Ishikawa (cell line): ENCODE data around the gene NBEAL2.

Experiments
- CEBPB ChIP-seq: IDR thresholded peaks from 2 replicates; pipeline ENCODE4 v1.6.1; 2012
- CREB1 ChIP-seq: IDR thresholded peaks from 2 replicates; pipeline ENCODE4 v1.6.1; 2012; ENCODE audit warnings: low read depth
- EGR1 ChIP-seq: IDR thresholded peaks from 2 replicates; pipeline ENCODE4 v1.6.1; 2012
- EP300 ChIP-seq: IDR thresholded peaks from 2 replicates; pipeline ENCODE4 v1.6.1; 2012; ENCODE audit warnings: borderline replicate concordance
- FOXM1 ChIP-seq: IDR thresholded peaks from 2 replicates; pipeline ENCODE4 v1.6.1; 2012; ENCODE audit warnings: low read depth, borderline replicate concordance
- MAX ChIP-seq: IDR thresholded peaks from 2 replicates; pipeline ENCODE4 v1.6.1; 2012
- NFIC ChIP-seq: IDR thresholded peaks from 2 replicates; pipeline ENCODE4 v1.6.1; 2012
- RAD21 ChIP-seq: IDR thresholded peaks from 2 replicates; pipeline ENCODE4 v1.6.1; 2012; ENCODE audit warnings: low read depth
- TAF1 ChIP-seq: IDR thresholded peaks from 2 replicates; pipeline ENCODE4 v1.6.1; 2012; ENCODE audit warnings: low read depth, mild to moderate bottlenecking
- TCF12 ChIP-seq: IDR thresholded peaks from 2 replicates; pipeline ENCODE4 v1.6.1; 2012; ENCODE audit warnings: low read depth
- TEAD4 ChIP-seq: IDR thresholded peaks from 2 replicates; pipeline ENCODE4 v1.6.1; 2012
- USF1 ChIP-seq: IDR thresholded peaks from 2 replicates; pipeline ENCODE4 v1.6.1; 2012
- YY1 ChIP-seq: IDR thresholded peaks from 2 replicates; pipeline ENCODE4 v1.6.1; 2012; ENCODE audit warnings: low read depth
- ZBTB7A ChIP-seq: IDR thresholded peaks from 2 replicates; pipeline ENCODE4 v1.6.1; 2012; ENCODE audit warnings: low read depth
- TF ChIP-seq, protein P1 (sequence below): IDR thresholded peaks from 2 replicates; pipeline ENCODE4 v1.6.1; 2012; ENCODE audit warnings: low read depth, mild to moderate bottlenecking

Gene NBEAL2

GRCh38 chr3:47024932-47025331, 45.5 kb downstream of the NBEAL2 start:
- no peak for TF ChIP-seq TEAD4
- TF ChIP-seq ZBTB7A = no peak
- TF ChIP-seq EGR1 = no peak
- TF ChIP-seq, protein P1, sequence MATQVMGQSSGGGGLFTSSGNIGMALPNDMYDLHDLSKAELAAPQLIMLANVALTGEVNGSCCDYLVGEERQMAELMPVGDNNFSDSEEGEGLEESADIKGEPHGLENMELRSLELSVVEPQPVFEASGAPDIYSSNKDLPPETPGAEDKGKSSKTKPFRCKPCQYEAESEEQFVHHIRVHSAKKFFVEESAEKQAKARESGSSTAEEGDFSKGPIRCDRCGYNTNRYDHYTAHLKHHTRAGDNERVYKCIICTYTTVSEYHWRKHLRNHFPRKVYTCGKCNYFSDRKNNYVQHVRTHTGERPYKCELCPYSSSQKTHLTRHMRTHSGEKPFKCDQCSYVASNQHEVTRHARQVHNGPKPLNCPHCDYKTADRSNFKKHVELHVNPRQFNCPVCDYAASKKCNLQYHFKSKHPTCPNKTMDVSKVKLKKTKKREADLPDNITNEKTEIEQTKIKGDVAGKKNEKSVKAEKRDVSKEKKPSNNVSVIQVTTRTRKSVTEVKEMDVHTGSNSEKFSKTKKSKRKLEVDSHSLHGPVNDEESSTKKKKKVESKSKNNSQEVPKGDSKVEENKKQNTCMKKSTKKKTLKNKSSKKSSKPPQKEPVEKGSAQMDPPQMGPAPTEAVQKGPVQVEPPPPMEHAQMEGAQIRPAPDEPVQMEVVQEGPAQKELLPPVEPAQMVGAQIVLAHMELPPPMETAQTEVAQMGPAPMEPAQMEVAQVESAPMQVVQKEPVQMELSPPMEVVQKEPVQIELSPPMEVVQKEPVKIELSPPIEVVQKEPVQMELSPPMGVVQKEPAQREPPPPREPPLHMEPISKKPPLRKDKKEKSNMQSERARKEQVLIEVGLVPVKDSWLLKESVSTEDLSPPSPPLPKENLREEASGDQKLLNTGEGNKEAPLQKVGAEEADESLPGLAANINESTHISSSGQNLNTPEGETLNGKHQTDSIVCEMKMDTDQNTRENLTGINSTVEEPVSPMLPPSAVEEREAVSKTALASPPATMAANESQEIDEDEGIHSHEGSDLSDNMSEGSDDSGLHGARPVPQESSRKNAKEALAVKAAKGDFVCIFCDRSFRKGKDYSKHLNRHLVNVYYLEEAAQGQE = no peak
- TF ChIP-seq USF1 = no peak
- no peak for TF ChIP-seq CREB1
- TF ChIP-seq RAD21 = no peak
- TF ChIP-seq EP300 = no peak
- no peak for TF ChIP-seq YY1
- TF ChIP-seq CEBPB = no peak
- TF ChIP-seq MAX = no peak

DNA sequence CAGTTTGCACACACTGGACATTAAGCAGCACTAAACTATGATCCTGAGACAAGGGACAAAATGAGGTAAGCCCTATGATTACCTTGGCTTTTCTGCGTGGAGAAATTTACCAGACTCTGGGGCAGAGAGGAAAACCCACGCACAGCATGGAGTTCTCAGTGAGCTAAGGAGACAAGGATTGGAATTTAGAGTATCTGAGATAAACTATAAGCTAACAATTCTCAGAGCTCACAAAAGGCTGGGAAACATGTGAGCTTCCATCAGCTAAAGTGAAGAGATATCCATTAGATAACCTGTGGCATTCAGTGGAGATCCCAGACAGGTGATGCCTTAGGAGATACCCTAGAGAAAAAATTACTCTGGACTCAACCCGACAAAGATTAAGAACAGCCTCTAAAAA, 48.7 kb downstream of the NBEAL2 start:
- TF ChIP-seq USF1 = no peak
- TF ChIP-seq FOXM1 = no peak
- TF ChIP-seq TEAD4 = no peak

GRCh38 chr3:47028667-47029066, 49.2 kb downstream of the NBEAL2 start:
- TF ChIP-seq EGR1 (no peak), TCF12 (no peak), USF1 (no peak), TEAD4 (no peak), RAD21 (no peak), ZBTB7A (no peak), CREB1 (no peak), TAF1 (no peak), FOXM1 (no peak), YY1 (no peak), CEBPB (no peak), NFIC (no peak), MAX (no peak), EP300 (no peak)
- TF ChIP-seq, protein P1 = no peak

GRCh38 chr3:47034868-47035489, 55.5 kb downstream of the NBEAL2 start:
- TF ChIP-seq NFIC (no peak), MAX (no peak), ZBTB7A (no peak), TEAD4 (no peak), TAF1 (no peak), USF1 (no peak), RAD21 (no peak), EP300 (no peak), TCF12 (no peak), CEBPB (no peak), EGR1 (no peak), CREB1 (no peak), FOXM1 (no peak), YY1 (no peak)
- TF ChIP-seq, protein P1 = no peak
